Measurements from ENCODE around the gene ADGRA3.
"Not testable (repeated sequence)": the region's sequence is repeated elsewhere in the genome, so short reads cannot be mapped to it uniquely, and the experiment has no call there.

Gene ADGRA3

GRCh38 chr4:22391551-22391950, 124.3 kb downstream of the ADGRA3 start:
- Mint-ChIP-seq H3K36me3 (ENCODE audit: low read depth) (peaks cover 29% of the 10 kb centered on the region), H3K9me3 (no peaks in the 10 kb centered on the region), H3K4me1 (peaks cover under 1% of the 10 kb centered on the region), H3K27me3 (ENCODE audit: low read depth) (no peaks in the 10 kb centered on the region), H3K27ac (no peak overlapping the region), H3K4me3 (no peak overlapping the region)
- no peak for TF ChIP-seq CTCF (IDR thresholded peaks at IDR 0.05; ENCODE audit: unreplicated experiment in 3 of 3)

GRCh38 chr4:22389240-22389870, 126.5 kb downstream of the ADGRA3 start:
- Mint-ChIP-seq H3K4me3 (no peak overlapping the region), H3K4me1 (peaks cover 9% of the 10 kb centered on the region), H3K27me3 (ENCODE audit: low read depth) (no peaks in the 10 kb centered on the region), H3K27ac (no peak overlapping the region), H3K9me3 (no peaks in the 10 kb centered on the region), H3K36me3 (ENCODE audit: low read depth) (peaks cover 28% of the 10 kb centered on the region)
- peak; percentile 79 to 88 (median 85) for TF ChIP-seq CTCF (IDR thresholded peaks at IDR 0.05; ENCODE audit: unreplicated experiment in 3 of 3)

GRCh38 chr4:22385611-22386011, 130.3 kb downstream of the ADGRA3 start:
- Mint-ChIP-seq H3K9me3 (no peaks in the 10 kb centered on the region), H3K27ac (no peak overlapping the region), H3K4me1 (peaks cover 9% of the 10 kb centered on the region), H3K27me3 (ENCODE audit: low read depth) (no peaks in the 10 kb centered on the region), H3K36me3 (ENCODE audit: low read depth) (peaks cover 45% of the 10 kb centered on the region), H3K4me3 (no peak overlapping the region)
- no peak for TF ChIP-seq CTCF (IDR thresholded peaks at IDR 0.05; ENCODE audit: unreplicated experiment in 3 of 3)

- no peaks in the 10 kb centered on the region for H3K27me3 Mint-ChIP-seq (ENCODE audit: low read depth)
- peaks cover 7% of the 10 kb centered on the region for H3K9me3 Mint-ChIP-seq
- H3K27ac Mint-ChIP-seq, result no peak overlapping the region
- no peak for TF ChIP-seq CTCF (IDR thresholded peaks at IDR 0.05; ENCODE audit: unreplicated experiment in 3 of 3)
- H3K4me1 Mint-ChIP-seq, result peaks cover 9% of the 10 kb centered on the region
- peaks cover 53% of the 10 kb centered on the region for H3K36me3 Mint-ChIP-seq (ENCODE audit: low read depth)
- no peak overlapping the region for H3K4me3 Mint-ChIP-seq
Observed at GRCh38 chr4:22384154-22384553, 131.7 kb downstream of the ADGRA3 start.

DNA sequence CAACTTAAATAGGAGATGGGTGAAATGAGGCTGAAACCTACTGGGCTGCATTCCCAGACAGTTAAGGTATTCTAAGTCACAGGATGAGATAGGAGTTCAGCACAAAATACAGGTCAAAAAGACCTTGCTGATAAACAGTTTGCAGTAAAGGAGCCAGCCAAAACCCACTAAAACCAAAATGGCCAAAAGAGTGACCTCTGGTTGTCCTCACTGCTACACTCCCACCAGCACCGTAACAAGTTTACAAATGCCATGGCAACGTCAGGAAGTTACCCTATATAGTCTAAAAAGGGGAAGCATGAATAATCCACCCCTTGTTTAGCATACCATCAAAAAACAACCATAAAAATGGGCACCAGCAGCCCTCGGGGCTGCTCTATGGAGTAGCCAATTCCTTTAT, 133.7 kb downstream of the ADGRA3 start:
- not testable (repeated sequence) for H3K27me3 Mint-ChIP-seq (ENCODE audit: low read depth); H3K4me3 Mint-ChIP-seq; H3K27ac Mint-ChIP-seq; H3K4me1 Mint-ChIP-seq
- Mint-ChIP-seq H3K9me3 (peaks cover 21% of the 10 kb centered on the region), H3K36me3 (ENCODE audit: low read depth) (peaks cover 58% of the 10 kb centered on the region)

- peaks cover 12% of the 10 kb centered on the region for H3K36me3 Mint-ChIP-seq (ENCODE audit: low read depth)
Observed at GRCh38 chr4:22372986-22373385, 142.9 kb downstream of the ADGRA3 start.

More at GRCh38 chr4:22372986-22373385, 142.9 kb downstream of the ADGRA3 start:
- Mint-ChIP-seq H3K27ac (no peak overlapping the region), H3K27me3 (ENCODE audit: low read depth) (no peaks in the 10 kb centered on the region), H3K9me3 (peaks cover 6% of the 10 kb centered on the region), H3K4me1 (no peaks in the 10 kb centered on the region), H3K4me3 (no peak overlapping the region)
- TF ChIP-seq CTCF (IDR thresholded peaks at IDR 0.05; ENCODE audit: unreplicated experiment in 3 of 3), result no peak

Data from nephron (organoid).